Femur (tissue), 1 donor: Measurements from ENCODE around the gene LRRC7.
A peak's percentile ranks its signal among the peaks of the same experiment; 100 is the strongest.
"Not testable (repeated sequence)": the region's sequence is repeated elsewhere in the genome, so short reads cannot be mapped to it uniquely, and the experiment has no call there.

Experiments used
- DNase-seq: peaks from one replicate; pipeline ENCODE4 v3.0.0-alpha.2; 2017

LRRC7 gene

GRCh38 chr1:69777971-69778370, 210.2 kb downstream of the LRRC7 start:
- DNase-seq, result no peak

- no peak for DNase-seq
Measured at GRCh38 chr1:69787151-69787550, 219.4 kb downstream of the LRRC7 start.

GRCh38 chr1:69791311-69791710, 223.6 kb downstream of the LRRC7 start:
- DNase-seq, result no peak

- DNase-seq, result no peak
Measured at GRCh38 chr1:69794831-69795230, 227.1 kb downstream of the LRRC7 start.

GRCh38 chr1:69814926-69815325, 247.2 kb downstream of the LRRC7 start:
- DNase-seq, result no peak

- peak; percentile 72 for DNase-seq
Measured at GRCh38 chr1:69824932-69825331, 257.2 kb downstream of the LRRC7 start.

- DNase-seq, result no peak
Measured at GRCh38 chr1:69827732-69828131, 260.0 kb downstream of the LRRC7 start.

- DNase-seq, result peak; percentile 27
Measured at GRCh38 chr1:69833536-69833935, 265.8 kb downstream of the LRRC7 start.

- no peak for DNase-seq
Measured at GRCh38 chr1:69834336-69834735, 266.6 kb downstream of the LRRC7 start.

- no peak for DNase-seq
Measured at GRCh38 chr1:69835955-69836354, 268.2 kb downstream of the LRRC7 start.

- no peak for DNase-seq
Measured at GRCh38 chr1:69836971-69837636, 269.4 kb downstream of the LRRC7 start.

- DNase-seq, result no peak
Measured at GRCh38 chr1:69842326-69842725, 274.6 kb downstream of the LRRC7 start.

GRCh38 chr1:69845655-69846054, 277.9 kb downstream of the LRRC7 start:
- DNase-seq, result no peak

- no peak for DNase-seq
Measured at GRCh38 chr1:69846267-69846666, 278.5 kb downstream of the LRRC7 start.

- no peak for DNase-seq
Measured at GRCh38 chr1:69847670-69848069, 279.9 kb downstream of the LRRC7 start.

- DNase-seq, result no peak
Measured at GRCh38 chr1:69852151-69852550, 284.4 kb downstream of the LRRC7 start.

- DNase-seq, result no peak
Measured at GRCh38 chr1:69852706-69853105, 285.0 kb downstream of the LRRC7 start.

- DNase-seq, result no peak
Measured at GRCh38 chr1:69858534-69858933, 290.8 kb downstream of the LRRC7 start.

- DNase-seq, result no peak
Measured at GRCh38 chr1:69861641-69862040, 293.9 kb downstream of the LRRC7 start.

GRCh38 chr1:69862906-69863305, 295.2 kb downstream of the LRRC7 start:
- no peak for DNase-seq

- DNase-seq, result no peak
Measured at GRCh38 chr1:69863704-69864103, 296.0 kb downstream of the LRRC7 start.

GRCh38 chr1:69871412-69871811, 303.7 kb downstream of the LRRC7 start:
- no peak for DNase-seq

GRCh38 chr1:69878338-69878737, 310.6 kb downstream of the LRRC7 start:
- DNase-seq, result no peak

GRCh38 chr1:69888016-69888415, 320.3 kb downstream of the LRRC7 start:
- not testable (repeated sequence) for DNase-seq

- no peak for DNase-seq
Measured at GRCh38 chr1:69888657-69889056, 320.9 kb downstream of the LRRC7 start.
